OCI-LY3 (cell line): Measurements from ENCODE around the gene ZNF512.

ENCODE experiments used
- CTCF ChIP-seq: fragments of 200-600, 300-600 bp; sonication (generic); IDR thresholded peaks from 2 replicates; pipeline ENCODE4 v1.5.1; 2014; ENCODE audit warnings: antibody characterized with exemption, low read length, low read depth
- EZH2phosphoT487 ChIP-seq: fragments of 200-600 bp; shearing (Covaris generic); IDR thresholded peaks from 2 replicates; pipeline ENCODE4 v1.6.1; 2018; ENCODE audit warnings: antibody characterized with exemption, mixed run types, low read depth

GRCh38 chr2:27613985-27614384 lies 31.1 kb downstream of the ZNF512 start:
- TF ChIP-seq CTCF (no peak), EZH2phosphoT487 (no peak)
